ENCODE results near the gene NASP.

NASP gene, protein sequence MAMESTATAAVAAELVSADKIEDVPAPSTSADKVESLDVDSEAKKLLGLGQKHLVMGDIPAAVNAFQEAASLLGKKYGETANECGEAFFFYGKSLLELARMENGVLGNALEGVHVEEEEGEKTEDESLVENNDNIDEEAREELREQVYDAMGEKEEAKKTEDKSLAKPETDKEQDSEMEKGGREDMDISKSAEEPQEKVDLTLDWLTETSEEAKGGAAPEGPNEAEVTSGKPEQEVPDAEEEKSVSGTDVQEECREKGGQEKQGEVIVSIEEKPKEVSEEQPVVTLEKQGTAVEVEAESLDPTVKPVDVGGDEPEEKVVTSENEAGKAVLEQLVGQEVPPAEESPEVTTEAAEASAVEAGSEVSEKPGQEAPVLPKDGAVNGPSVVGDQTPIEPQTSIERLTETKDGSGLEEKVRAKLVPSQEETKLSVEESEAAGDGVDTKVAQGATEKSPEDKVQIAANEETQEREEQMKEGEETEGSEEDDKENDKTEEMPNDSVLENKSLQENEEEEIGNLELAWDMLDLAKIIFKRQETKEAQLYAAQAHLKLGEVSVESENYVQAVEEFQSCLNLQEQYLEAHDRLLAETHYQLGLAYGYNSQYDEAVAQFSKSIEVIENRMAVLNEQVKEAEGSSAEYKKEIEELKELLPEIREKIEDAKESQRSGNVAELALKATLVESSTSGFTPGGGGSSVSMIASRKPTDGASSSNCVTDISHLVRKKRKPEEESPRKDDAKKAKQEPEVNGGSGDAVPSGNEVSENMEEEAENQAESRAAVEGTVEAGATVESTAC

GRCh38 chr1:45583666-45584350 lies at the start of gene NASP:
Gene NASP, plus strand, starts transcription at chr1:45584041. Its CDS starts 106 bp downstream, at chr1:45584147.
- Histone ChIP-seq H3K9me3 (no peaks in the 10 kb centered on the region), H3K4me3 (peak within 1 kb of the TSS; percentile 96), H4K20me1 (peaks cover 43% of the 10 kb centered on the region), H3K36me3 (peaks cover 17% of the 10 kb centered on the region; the same call in 1 of the 2 replicates), H3K27me3 (no peaks in the 10 kb centered on the region), H3K4me2 (peak within 1 kb of the TSS; percentile 97), H3K4me1 (peaks cover 63% of the 10 kb centered on the region), H3K27ac (peak within 1 kb of the TSS; percentile 95), H3K9ac (peak within 1 kb of the TSS; percentile 98)
- TF ChIP-seq Cebpa-rat (IDR thresholded peaks at IDR 0.05), result no peak

DNA sequence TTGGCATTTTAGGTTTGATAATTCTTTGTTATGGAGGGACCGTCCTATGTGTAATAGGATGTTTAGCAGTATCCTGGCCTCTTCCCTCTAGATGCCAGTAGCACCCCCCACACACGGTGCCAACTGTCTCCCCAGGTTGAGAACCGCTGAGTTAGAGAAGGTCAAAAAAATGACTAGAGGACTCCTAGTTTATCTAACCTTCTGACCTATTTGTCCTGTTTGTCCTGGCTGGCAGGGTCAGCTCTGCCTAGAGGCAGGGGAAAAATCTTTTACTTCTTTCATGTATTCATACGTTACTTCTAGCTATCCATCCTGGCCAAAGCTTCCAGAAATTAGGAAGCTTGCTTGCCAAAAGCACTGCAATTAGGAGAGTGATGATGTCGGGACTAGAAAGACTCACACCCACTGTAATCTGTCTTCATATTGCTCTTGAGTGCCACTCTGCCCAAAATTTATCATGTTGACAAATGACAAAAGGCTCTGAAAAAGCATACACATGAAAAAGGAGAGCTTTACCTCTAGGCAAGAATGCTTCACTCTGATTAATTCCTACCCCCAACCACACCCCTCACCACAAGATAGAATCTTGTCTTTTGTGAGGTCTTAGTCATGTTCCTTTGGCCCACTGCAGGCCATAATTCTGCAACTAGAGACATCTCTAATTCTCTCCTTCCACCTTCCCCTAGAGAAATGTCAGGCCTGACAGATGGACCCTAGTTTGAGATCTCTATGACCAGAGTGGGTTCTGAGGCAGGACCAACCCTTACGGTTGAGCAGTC lies 47.7 kb upstream of the NASP start:
- Histone ChIP-seq H3K4me3 (no peak overlapping the region), H3K4me2 (peak overlapping the region; percentile 34), H3K27ac (peak overlapping the region; percentile 54; the same call in 1 of the 2 replicates), H3K9me3 (no peaks in the 10 kb centered on the region), H3K9ac (no peak overlapping the region), H3K27me3 (no peaks in the 10 kb centered on the region), H3K4me1 (peaks cover 47% of the 10 kb centered on the region), H4K20me1 (no peaks in the 10 kb centered on the region), H3K36me3 (no peaks in the 10 kb centered on the region)
- TF ChIP-seq Cebpa-rat (IDR thresholded peaks at IDR 0.05), result no peak

DNA sequence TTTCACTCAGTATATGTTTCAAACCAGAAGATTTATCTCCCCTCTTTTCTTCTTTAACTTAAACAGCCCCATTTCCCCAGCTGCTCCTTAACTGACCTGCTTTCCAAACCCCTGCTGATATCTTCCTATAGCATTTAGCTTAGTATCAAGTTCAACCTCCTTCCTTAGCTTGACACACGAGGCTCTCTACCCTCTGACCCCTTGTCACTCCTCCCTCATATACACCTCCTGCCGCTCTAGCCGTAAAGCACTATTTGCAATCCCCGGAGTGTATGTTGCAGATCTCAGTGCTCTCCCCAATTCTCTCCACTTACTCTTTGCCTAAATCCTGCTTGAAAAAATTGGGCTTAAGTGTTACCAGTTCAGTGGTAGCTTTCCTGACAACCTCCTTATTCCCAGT lies 47.0 kb upstream of the NASP start:
- TF ChIP-seq Cebpa-rat (IDR thresholded peaks at IDR 0.05), result no peak
- Histone ChIP-seq H4K20me1 (no peaks in the 10 kb centered on the region), H3K4me1 (peaks cover 50% of the 10 kb centered on the region), H3K36me3 (no peaks in the 10 kb centered on the region), H3K27ac (peak overlapping the region; percentile 54), H3K27me3 (no peaks in the 10 kb centered on the region), H3K4me2 (peak overlapping the region; percentile 34), H3K4me3 (no peak overlapping the region), H3K9ac (no peak overlapping the region), H3K9me3 (no peaks in the 10 kb centered on the region)

GRCh38 chr1:45541193-45541592 lies 42.6 kb upstream of the NASP start:
- Histone ChIP-seq H4K20me1 (no peaks in the 10 kb centered on the region), H3K9ac (no peak overlapping the region), H3K27ac (peak overlapping the region; percentile 84), H3K4me3 (no peak overlapping the region), H3K36me3 (no peaks in the 10 kb centered on the region), H3K4me2 (peak overlapping the region; percentile 93), H3K4me1 (peaks cover 86% of the 10 kb centered on the region), H3K9me3 (no peaks in the 10 kb centered on the region), H3K27me3 (no peaks in the 10 kb centered on the region)
- TF ChIP-seq Cebpa-rat (IDR thresholded peaks at IDR 0.05), result no peak

DNA sequence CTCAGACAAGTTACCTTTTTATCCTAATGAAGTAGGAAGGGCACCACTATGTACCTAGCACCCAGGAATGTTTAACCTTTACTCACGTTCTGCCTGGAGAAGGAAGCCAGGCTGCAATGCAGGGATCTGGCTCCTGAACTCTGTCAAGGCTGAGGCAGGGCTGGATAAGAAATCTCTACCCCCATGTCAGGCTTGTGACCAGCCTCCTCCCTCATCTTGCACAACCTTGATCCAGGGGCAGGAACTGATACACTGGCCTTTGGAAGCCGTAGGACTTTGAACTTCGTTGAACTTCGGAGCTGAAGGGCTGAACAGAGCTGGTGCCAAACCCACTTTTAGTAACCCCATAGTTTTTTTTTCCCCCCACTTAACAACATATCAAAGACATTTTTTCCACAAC lies 41.2 kb upstream of the NASP start:
- peak overlapping the region; percentile 93 for H3K4me2 ChIP-seq
- H3K4me3 ChIP-seq, result no peak overlapping the region
- H3K9ac ChIP-seq, result peak overlapping the region; percentile 32; the same call in 1 of the 2 replicates

GRCh38 chr1:45543581-45544417 lies 40.0 kb upstream of the NASP start:
- peak overlapping the region; percentile 47 for H3K4me3 ChIP-seq
- peak; percentile 55; the same call in 1 of the 2 replicates for TF ChIP-seq Cebpa-rat (IDR thresholded peaks at IDR 0.05)
- H3K4me2 ChIP-seq, result peak overlapping the region; percentile 93
- H3K9me3 ChIP-seq, result no peaks in the 10 kb centered on the region
- peak overlapping the region; percentile 73 for H3K9ac ChIP-seq
- H4K20me1 ChIP-seq, result no peaks in the 10 kb centered on the region
- H3K36me3 ChIP-seq, result no peaks in the 10 kb centered on the region
- H3K27me3 ChIP-seq, result no peaks in the 10 kb centered on the region
- H3K4me1 ChIP-seq, result peaks cover 96% of the 10 kb centered on the region
- peak overlapping the region; percentile 90 for H3K27ac ChIP-seq

More for the DNA sequence above, 41.2 kb upstream of the NASP start:
- TF ChIP-seq Cebpa-rat (IDR thresholded peaks at IDR 0.05), result no peak
- Histone ChIP-seq H3K36me3 (no peaks in the 10 kb centered on the region), H3K9me3 (no peaks in the 10 kb centered on the region), H4K20me1 (no peaks in the 10 kb centered on the region), H3K27me3 (no peaks in the 10 kb centered on the region), H3K27ac (peak overlapping the region; percentile 84), H3K4me1 (peaks cover 86% of the 10 kb centered on the region)

GRCh38 chr1:45544530-45544929 lies 39.3 kb upstream of the NASP start:
- no peaks in the 10 kb centered on the region for H3K36me3 ChIP-seq
- peak overlapping the region; percentile 73 for H3K9ac ChIP-seq
- H3K4me1 ChIP-seq, result peaks cover 93% of the 10 kb centered on the region
- H4K20me1 ChIP-seq, result no peaks in the 10 kb centered on the region
- H3K27me3 ChIP-seq, result no peaks in the 10 kb centered on the region
- H3K27ac ChIP-seq, result peak overlapping the region; percentile 90
- H3K9me3 ChIP-seq, result no peaks in the 10 kb centered on the region
- TF ChIP-seq Cebpa-rat (IDR thresholded peaks at IDR 0.05), result no peak
- H3K4me2 ChIP-seq, result peak overlapping the region; percentile 93
- H3K4me3 ChIP-seq, result peak overlapping the region; percentile 47; the same call in 1 of the 2 replicates

DNA sequence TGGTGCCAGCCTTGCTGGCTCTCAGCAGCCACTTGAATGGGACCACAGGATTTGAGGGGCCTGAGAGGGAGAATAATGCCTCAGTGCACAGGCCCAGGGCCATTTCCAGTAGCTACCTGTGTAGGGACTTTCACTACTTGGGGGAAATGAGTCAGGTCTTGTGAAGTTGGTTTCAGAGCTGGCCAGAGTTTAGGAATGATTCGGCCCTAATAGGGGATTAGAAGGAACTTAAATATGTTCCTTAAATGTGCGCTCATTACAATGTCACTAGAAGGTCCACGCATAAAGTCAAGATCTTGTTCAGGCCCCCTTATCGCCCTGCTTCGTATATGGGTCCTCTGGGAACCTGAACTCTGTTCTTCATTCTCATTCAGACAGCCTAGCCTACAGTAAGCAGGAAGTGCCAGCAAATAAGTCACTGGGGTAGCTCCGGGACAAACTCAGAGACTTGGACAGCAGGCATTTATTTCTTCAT lies 38.8 kb upstream of the NASP start:
- no peaks in the 10 kb centered on the region for H3K36me3 ChIP-seq
- no peak for TF ChIP-seq Cebpa-rat (IDR thresholded peaks at IDR 0.05)

More for the DNA sequence above, 38.8 kb upstream of the NASP start:
- H3K27me3 ChIP-seq, result no peaks in the 10 kb centered on the region
- H3K4me1 ChIP-seq, result peaks cover 93% of the 10 kb centered on the region
- H3K4me2 ChIP-seq, result peak overlapping the region; percentile 93
- peak overlapping the region; percentile 73 for H3K9ac ChIP-seq
- no peaks in the 10 kb centered on the region for H4K20me1 ChIP-seq
- H3K27ac ChIP-seq, result peak overlapping the region; percentile 90
- peak overlapping the region; percentile 47 for H3K4me3 ChIP-seq
- no peaks in the 10 kb centered on the region for H3K9me3 ChIP-seq

Data from BLaER1 (cell line).